NT2/D1 (cell line): ENCODE results near the gene PCDH12.

ENCODE experiments used
- SUZ12 ChIP-seq: IDR thresholded peaks from 2 replicates; pipeline ENCODE4 v1.6.1; 2011; ENCODE audit not compliant: insufficient read length, insufficient read depth; ENCODE audit errors: extremely low read depth
- YY1 ChIP-seq: IDR thresholded peaks from 2 replicates; pipeline ENCODE4 v1.6.1; 2011; ENCODE audit not compliant: insufficient read length, insufficient read depth

- no peak for TF ChIP-seq YY1
- TF ChIP-seq SUZ12 = no peak
Measured at GRCh38 chr5:141986072-141986471, 28.1 kb upstream of the PCDH12 start.
